ENCODE results near the gene PTGFRN. TPM values are rescaled to one million over a fixed set of nuclear protein-coding genes. Genes with fewer than 3 reads are reported as not detected.
"Not testable (repeated sequence)": the region's sequence is repeated elsewhere in the genome, so short reads cannot be mapped to it uniquely, and the experiment has no call there.

The PTGFRN gene
- total RNA-seq, 1 donor from 2014 or later: 76.4 TPM

GRCh38 chr1:116916533-116917445 lies 7.1 kb downstream of the PTGFRN start:
- no peak for DNase-seq

GRCh38 chr1:116918714-116919357 lies 9.1 kb downstream of the PTGFRN start:
- DNase-seq: no peak

- DNase-seq: no peak
These were observed 10.1 kb downstream of the PTGFRN start for GRCh38 chr1:116919802-116920201.

- DNase-seq: no peak
These were observed 10.5 kb downstream of the PTGFRN start for GRCh38 chr1:116920211-116920610.

GRCh38 chr1:116921301-116921885 lies 11.7 kb downstream of the PTGFRN start:
- no peak for DNase-seq

DNA sequence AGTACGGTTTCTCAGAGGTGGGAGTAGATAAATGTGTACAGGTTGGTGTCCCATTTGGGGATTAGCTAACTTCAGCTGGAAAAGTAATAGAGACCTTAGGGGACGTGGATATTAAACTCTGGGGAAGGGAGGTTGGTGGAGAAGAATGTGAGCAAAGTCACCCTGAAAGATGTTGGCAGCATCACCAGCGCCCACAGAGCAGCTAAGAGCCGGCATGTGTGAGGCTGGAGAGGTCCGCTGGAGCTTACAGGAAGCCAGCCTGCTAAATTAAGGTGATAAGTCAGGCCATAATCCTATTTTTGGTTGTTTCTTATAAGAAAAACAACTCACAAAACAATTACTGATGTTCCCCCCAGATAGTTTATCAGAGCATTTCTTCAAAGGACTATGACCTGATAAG lies 12.2 kb downstream of the PTGFRN start:
- no peak for DNase-seq

- DNase-seq: peak; percentile 50
These were observed 13.7 kb downstream of the PTGFRN start for GRCh38 chr1:116923421-116923820.

- no peak for DNase-seq
These were observed 17.5 kb downstream of the PTGFRN start for GRCh38 chr1:116927049-116927798.

DNA sequence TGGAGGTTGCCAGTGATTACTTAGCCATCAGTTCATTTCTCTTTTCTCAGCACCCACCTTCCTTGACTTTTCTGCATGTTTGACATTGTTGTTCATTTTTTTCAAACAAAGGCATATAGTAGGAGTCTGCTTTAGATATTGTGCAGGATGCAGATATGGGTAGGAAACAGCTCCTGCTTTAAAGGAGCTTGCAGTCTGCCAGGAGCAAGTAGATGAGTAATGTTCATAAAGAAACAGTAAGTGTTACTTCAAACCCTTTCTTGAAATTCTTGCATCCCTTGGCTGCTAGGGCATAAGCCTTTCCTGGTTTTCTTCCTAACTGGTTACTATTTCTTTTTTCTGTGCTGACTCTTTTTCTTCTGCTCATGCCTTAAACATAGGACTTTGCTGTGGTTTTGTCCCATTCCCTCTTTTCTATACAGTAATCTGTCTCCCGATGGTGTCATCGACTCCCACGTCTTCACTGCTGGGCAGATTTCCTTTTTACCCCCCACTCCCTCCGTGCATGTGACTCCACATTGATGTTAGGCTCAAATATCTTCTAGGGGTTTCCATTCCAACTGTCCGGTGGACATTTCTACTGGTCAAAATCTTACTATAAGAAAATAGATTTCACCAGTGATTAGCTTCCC lies 20.4 kb downstream of the PTGFRN start:
- DNase-seq: no peak

DNA sequence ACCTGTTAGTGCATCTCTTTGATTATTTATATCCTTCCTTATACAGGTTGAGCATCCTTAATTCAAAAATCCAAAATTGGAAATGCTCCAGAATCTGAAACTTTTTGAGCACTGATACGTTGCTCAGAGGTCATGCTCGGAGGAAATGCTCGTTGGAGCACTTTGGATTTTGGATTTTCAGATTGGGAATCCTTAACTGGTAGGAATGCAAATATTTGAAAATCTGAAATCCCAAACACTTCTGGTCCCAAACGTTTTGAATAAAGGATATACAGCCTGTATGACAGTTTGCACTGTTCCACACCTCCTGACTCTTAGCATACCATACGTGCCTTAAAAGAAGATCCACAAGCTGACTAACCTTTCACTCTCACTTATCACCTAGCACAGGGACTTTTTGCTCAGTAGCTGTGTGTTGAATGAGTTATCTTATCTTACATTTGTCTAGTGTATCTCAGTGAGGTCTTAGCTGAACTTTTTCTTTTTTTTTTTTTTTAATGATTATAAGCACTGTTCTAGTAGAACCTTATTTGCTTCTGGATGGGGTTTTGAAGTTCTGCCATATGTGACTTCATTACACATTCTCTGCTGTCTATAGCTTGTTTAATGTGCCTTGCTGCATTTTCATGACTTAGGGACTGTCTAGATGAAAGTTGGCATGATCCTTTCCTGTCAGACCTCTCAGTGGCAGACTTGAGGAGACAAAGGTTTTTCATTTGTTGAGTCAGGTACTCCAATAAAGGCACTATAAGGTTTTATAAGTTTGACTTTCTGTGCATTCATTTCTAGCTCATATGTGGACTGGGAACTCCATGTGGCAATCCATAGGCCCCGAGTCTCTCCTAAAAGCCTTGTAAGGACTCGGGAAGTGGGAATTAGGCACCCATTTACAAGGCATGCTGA lies 21.6 kb downstream of the PTGFRN start:
- DNase-seq: no peak

GRCh38 chr1:116933606-116934515 lies 24.1 kb downstream of the PTGFRN start:
- DNase-seq: no peak

DNA sequence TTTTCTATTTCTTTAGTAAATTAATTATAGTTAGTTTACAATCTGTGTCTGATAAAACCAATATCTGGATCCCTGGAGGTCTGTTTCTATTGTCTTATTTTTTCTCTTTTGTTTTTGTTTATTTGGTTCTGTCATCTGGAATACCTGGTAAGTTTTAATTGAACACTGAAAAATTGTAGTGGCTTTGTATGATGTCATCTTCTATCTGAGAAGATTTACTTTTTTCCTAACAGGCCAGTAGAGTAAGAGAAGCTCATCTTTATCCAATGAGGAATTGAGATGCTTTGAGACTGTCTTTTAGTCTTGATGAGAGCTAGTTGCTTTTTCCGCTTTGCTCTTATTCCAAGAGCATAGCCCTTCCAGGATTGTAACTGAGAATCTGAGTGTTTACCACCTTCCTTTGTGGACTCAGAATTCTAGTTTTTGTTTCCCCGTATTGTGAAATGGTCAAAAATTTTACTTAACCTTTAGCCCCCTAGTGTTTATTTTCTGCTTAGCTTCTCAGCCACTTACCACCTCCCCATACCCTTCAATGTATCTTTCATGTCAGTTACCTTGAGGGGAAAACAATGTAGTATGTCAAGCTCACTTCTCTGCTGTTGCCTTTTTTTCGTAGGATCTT lies 25.0 kb downstream of the PTGFRN start:
- peak; percentile 29 for DNase-seq

DNA sequence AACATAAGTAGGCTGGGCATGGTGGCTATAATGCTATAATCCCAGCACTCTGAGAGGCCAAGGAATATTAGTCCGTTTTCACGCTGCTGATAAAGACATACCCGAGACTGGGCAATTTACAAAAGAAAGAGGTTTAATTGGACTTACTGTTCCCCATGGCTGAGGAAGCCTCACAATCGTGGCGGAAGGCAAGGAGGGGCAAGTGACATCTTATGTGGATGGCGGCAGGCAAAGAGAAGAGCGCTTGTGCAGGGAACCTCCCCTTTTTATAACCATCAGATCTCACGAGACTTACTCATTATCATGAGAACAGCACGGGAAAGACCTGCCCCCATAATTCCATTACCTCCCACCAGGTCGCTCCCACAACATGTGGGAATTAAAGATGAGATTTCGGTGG lies 28.5 kb downstream of the PTGFRN start:
- no peak for DNase-seq

DNA sequence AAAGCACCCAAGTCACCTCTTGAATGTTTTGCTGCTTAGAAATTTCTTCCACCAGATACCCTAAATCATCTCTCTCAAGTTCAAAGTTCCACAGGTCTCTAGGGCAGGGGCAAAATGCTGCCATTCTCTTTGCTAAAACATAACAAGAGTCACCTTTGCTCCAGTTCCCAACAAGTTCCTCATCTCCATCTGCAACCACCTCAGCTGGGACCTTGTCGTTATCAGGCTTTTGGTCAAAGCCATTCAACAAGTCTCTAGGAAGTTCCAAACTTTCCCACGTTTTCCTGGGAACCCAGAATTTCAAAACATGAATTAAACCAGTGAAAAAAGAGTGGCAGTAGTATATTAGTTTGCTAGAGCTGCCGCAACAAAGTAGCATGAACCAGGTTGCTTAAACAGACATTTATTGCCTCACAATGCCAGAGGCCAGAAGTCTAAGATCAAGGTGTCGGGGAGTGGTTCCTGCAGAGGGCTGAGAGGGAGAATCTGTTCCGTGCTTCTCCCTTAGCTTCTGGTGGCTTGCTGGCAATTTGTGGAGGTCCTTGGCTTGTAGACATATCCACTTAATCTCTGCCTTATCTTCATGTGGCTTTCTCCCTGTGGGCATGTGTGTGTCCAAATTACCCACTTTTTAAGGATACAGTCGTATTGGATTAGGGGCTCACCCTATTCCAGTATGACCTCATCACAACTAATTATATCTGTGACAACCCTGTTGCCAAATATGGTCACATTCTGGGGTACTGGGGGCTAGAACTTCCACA lies 30.2 kb downstream of the PTGFRN start:
- DNase-seq: not testable (repeated sequence)

- no peak for DNase-seq
These were observed 31.3 kb downstream of the PTGFRN start for GRCh38 chr1:116940814-116941599.

- DNase-seq: no peak
These were observed 32.0 kb downstream of the PTGFRN start for GRCh38 chr1:116941670-116942069.

DNA sequence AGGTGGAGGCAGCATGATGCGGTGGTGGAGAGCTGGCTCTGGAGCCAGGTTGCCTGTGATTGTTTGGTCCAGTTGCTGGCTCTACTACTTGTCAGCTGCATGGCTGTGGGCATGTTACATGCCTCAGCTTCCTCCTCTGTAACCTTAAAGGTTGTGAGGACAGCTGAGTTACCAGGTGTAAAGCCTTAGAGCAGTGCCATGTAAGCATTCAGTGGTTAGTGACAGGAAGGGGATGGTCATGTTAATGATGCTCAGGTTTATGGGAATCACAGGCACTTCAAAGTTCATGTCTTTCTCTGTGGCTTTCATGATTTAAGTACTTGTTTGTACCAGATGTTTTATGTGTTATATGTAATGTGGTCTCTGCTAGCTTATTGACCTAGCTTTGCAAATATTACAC lies 32.6 kb downstream of the PTGFRN start:
- no peak for DNase-seq

DNA sequence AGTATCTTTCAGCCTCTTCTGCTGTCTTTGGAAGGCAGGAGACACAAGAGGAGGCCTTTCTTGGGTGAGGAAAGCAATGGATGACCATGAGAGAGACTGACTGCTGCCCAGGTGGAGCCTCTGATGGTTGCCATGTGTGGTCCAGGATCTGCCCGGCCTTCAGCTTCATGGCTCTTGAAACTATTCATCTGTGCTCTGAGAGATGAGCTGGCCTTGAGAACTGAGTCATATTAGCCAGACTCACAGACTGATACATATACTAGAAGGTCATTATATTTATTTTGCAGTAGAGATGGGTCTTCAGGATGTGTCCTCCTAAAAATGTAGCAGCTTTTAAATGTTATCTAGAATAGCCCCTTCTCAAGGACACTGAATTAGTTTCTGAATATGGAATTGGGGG lies 33.7 kb downstream of the PTGFRN start:
- no peak for DNase-seq
